GM19397 (cell line): Measurements from ENCODE around the gene SYPL1.
A peak's percentile ranks its signal among the peaks of the same experiment; 100 is the strongest.

ENCODE experiments used
- ATAC-seq: cut with Tn5 transposase; IDR thresholded peaks from one replicate; pipeline ENCODE4 v1.9.1; 2021; ENCODE audit warnings: mild to moderate bottlenecking, moderate library complexity; ENCODE audit not compliant: unreplicated experiment

The SYPL1 gene

GRCh38 chr7:106095634-106096033 lies 16.5 kb downstream of the SYPL1 start:
- ATAC-seq = no peak

GRCh38 chr7:106094780-106095179 lies 17.3 kb downstream of the SYPL1 start:
- ATAC-seq = no peak

GRCh38 chr7:106092204-106092603 lies 19.9 kb downstream of the SYPL1 start:
- ATAC-seq = no peak

GRCh38 chr7:106089647-106090046 lies 22.5 kb downstream of the SYPL1 start:
- peak; percentile 89 for ATAC-seq

GRCh38 chr7:106088014-106088413 lies 24.1 kb downstream of the SYPL1 start:
- ATAC-seq = no peak

- ATAC-seq = no peak
Measured at GRCh38 chr7:106086062-106086461, 26.1 kb downstream of the SYPL1 start.

GRCh38 chr7:106085015-106085414 lies 27.1 kb downstream of the SYPL1 start:
- ATAC-seq = no peak

GRCh38 chr7:106083717-106084116 lies 28.4 kb downstream of the SYPL1 start:
- ATAC-seq = no peak

- no peak for ATAC-seq
Measured at GRCh38 chr7:106082087-106082854, 29.8 kb downstream of the SYPL1 start.

GRCh38 chr7:106080300-106080987 lies 31.7 kb downstream of the SYPL1 start:
- ATAC-seq = no peak

- ATAC-seq = no peak
Measured at GRCh38 chr7:106076537-106076936, 35.6 kb downstream of the SYPL1 start.

- ATAC-seq = no peak
Measured at GRCh38 chr7:106075937-106076336, 36.2 kb downstream of the SYPL1 start.

- ATAC-seq = no peak
Measured at GRCh38 chr7:106074257-106074656, 37.9 kb downstream of the SYPL1 start.

GRCh38 chr7:106073701-106074100 lies 38.4 kb downstream of the SYPL1 start:
- no peak for ATAC-seq

GRCh38 chr7:106072715-106073091 lies 39.4 kb downstream of the SYPL1 start:
- ATAC-seq = no peak

GRCh38 chr7:106071999-106072714 lies 40.0 kb downstream of the SYPL1 start:
- ATAC-seq = no peak

- ATAC-seq = peak; percentile 91
Measured at GRCh38 chr7:106071356-106071998, 40.6 kb downstream of the SYPL1 start.

GRCh38 chr7:106070567-106071254 lies 41.4 kb downstream of the SYPL1 start:
- no peak for ATAC-seq

- no peak for ATAC-seq
Measured at GRCh38 chr7:106070201-106070551, 41.9 kb downstream of the SYPL1 start.

- ATAC-seq = no peak
Measured at GRCh38 chr7:106069471-106070200, 42.5 kb downstream of the SYPL1 start.
